ENCODE data around the gene MACROD2.

DNA sequence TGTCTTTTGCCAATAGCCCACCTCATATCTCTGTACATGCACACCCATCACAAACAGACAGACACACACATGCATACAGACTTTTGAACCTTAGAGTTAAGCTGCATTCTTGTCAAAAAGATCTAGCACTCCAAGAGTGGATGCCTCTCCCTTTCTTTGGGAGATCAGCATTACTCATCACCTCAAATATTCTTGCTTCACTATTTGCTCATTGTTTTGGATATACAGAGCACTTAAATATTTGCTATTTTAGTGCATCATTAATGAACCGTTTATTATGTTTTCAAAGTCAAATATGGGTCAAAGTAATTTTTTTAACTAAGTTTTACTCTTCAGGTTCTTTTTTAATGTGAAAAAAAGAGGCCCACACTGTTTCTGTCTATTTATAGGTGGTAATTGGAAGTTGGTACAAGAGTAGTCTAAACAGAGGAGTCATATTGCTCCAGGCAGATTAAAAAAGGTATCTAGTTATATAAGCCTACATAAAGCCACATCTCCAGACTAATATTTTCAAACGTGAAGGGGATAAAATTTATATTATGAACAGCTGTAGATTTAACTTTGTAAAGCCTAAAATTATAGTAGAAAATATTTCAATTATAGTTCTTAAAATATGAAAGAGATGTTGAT, 239.5 kb downstream of the MACROD2 start:
- TF ChIP-seq, protein P1, sequence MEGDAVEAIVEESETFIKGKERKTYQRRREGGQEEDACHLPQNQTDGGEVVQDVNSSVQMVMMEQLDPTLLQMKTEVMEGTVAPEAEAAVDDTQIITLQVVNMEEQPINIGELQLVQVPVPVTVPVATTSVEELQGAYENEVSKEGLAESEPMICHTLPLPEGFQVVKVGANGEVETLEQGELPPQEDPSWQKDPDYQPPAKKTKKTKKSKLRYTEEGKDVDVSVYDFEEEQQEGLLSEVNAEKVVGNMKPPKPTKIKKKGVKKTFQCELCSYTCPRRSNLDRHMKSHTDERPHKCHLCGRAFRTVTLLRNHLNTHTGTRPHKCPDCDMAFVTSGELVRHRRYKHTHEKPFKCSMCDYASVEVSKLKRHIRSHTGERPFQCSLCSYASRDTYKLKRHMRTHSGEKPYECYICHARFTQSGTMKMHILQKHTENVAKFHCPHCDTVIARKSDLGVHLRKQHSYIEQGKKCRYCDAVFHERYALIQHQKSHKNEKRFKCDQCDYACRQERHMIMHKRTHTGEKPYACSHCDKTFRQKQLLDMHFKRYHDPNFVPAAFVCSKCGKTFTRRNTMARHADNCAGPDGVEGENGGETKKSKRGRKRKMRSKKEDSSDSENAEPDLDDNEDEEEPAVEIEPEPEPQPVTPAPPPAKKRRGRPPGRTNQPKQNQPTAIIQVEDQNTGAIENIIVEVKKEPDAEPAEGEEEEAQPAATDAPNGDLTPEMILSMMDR (conservative IDR thresholded peaks at IDR 0.05), result no peak
- no peak for TF ChIP-seq ZFX (IDR thresholded peaks at IDR 0.05)
